A673 (cell line): ENCODE measurements around the gene BPIFB1.

Source experiments
- EZH2 ChIP-seq: fragments of 200-600 bp; sonication (generic); IDR thresholded peaks from 2 replicates; pipeline ENCODE4 v1.6.1; 2017; ENCODE audit warnings: borderline replicate concordance, low read depth, mild to moderate bottlenecking, mixed read lengths, antibody characterized with exemption, low read length; ENCODE audit not compliant: poor library complexity, severe bottlenecking
- TF ChIP-seq, protein P1 (sequence below): fragments of 300-800, 200-600 bp; sonication (generic); conservative IDR thresholded peaks from 2 replicates; pipeline ENCODE4 v1.5.1; 2017; ENCODE audit warnings: low read depth, mild to moderate bottlenecking, antibody characterized with exemption, low read length, moderate library complexity, mixed read lengths

DNA sequence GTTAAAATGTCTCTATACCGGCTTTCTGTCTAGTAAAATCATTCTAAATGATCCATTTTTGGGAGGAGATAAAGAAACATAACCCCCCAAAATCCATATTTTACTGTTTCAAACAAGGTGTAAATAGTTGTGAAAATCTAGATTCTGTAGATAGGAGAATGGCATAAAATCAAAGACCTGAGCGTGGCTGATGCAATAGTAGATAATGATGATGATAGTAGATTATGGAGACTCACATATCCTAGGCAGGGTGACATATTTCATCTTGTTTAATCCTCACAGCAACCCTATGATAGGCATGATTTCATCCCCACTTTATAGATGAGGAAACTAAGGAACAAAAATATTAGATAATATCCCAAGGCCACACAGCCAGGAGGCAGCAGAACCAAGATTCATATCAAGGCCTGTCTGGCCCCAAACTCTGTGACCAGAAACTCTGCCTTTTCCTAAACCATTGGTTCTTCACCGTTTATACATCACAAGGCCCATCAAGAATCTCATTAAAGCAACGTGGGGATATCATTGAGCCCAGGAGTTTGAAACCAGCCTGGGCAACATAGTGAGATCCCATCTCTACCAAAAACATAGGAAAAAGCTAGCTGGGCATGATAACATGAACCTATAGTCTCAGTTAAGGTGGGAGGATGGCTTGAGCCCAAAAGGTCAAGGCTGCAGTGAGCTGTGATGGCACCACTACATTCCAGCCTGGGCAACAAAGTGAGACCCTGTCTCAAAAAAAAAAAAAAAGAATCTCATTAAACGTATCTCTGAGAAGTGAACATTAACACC is 55.6 kb downstream of the BPIFB1 start:
- TF ChIP-seq, protein P1, sequence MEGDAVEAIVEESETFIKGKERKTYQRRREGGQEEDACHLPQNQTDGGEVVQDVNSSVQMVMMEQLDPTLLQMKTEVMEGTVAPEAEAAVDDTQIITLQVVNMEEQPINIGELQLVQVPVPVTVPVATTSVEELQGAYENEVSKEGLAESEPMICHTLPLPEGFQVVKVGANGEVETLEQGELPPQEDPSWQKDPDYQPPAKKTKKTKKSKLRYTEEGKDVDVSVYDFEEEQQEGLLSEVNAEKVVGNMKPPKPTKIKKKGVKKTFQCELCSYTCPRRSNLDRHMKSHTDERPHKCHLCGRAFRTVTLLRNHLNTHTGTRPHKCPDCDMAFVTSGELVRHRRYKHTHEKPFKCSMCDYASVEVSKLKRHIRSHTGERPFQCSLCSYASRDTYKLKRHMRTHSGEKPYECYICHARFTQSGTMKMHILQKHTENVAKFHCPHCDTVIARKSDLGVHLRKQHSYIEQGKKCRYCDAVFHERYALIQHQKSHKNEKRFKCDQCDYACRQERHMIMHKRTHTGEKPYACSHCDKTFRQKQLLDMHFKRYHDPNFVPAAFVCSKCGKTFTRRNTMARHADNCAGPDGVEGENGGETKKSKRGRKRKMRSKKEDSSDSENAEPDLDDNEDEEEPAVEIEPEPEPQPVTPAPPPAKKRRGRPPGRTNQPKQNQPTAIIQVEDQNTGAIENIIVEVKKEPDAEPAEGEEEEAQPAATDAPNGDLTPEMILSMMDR = no peak
- TF ChIP-seq EZH2 = no peak
